Neuronal stem cell (in vitro differentiated cells): Measurements from ENCODE around the gene THAP10.

ENCODE experiments used
- DNase-seq: peaks from one replicate; pipeline ENCODE4 v3.0.0-alpha.2; 2013; ENCODE audit warnings: low spot score
- H2AFZ ChIP-seq: one replicate; pipeline ENCODE4 v1.6.1; 2013; ENCODE audit warnings: mild to moderate bottlenecking, low read length, inconsistent platforms
- H2AK5ac ChIP-seq: 2 replicates; pipeline ENCODE4 v1.6.1; 2013; ENCODE audit warnings: low read depth, mild to moderate bottlenecking, inconsistent platforms, low read length, moderate library complexity, mixed read lengths
- H2BK120ac ChIP-seq: 2 replicates; pipeline ENCODE4 v1.6.1; 2013; ENCODE audit warnings: low read depth, mild to moderate bottlenecking, inconsistent platforms, low read length, moderate library complexity, mixed read lengths
- H2BK12ac ChIP-seq: one replicate; pipeline ENCODE4 v1.6.1; 2013; ENCODE audit warnings: low read length, inconsistent platforms
- H2BK15ac ChIP-seq: 2 replicates; pipeline ENCODE4 v1.6.1; 2013; ENCODE audit warnings: mild to moderate bottlenecking, low read length, inconsistent platforms, mixed read lengths
- H2BK5ac ChIP-seq: one replicate; pipeline ENCODE4 v1.6.1; 2013; ENCODE audit warnings: inconsistent platforms, mild to moderate bottlenecking, low read length, moderate library complexity
- H3K14ac ChIP-seq: one replicate; pipeline ENCODE4 v1.6.1; 2013; ENCODE audit warnings: low read length, inconsistent platforms
- H3K18ac ChIP-seq: 2 replicates; pipeline ENCODE4 v1.6.1; 2013; ENCODE audit warnings: low read length, inconsistent platforms
- H3K23ac ChIP-seq: 2 replicates; pipeline ENCODE4 v1.6.1; 2013; ENCODE audit warnings: low read depth, mild to moderate bottlenecking, mixed read lengths, low read length, inconsistent platforms; ENCODE audit not compliant: poor library complexity
- H3K27ac ChIP-seq: replicated peaks from 3 replicates; pipeline ENCODE4 v1.5.1; 2013; ENCODE audit warnings: low read length, inconsistent platforms
- H3K27me3 ChIP-seq, 3 experiments: 2 replicates each; pipeline ENCODE4 v1.6.1; 2013; ENCODE audit warnings: low read length in 3 of 3, mild to moderate bottlenecking in 2 of 3, inconsistent platforms in 1 of 3, low read depth in 1 of 3, mixed read lengths in 1 of 3, moderate library complexity in 1 of 3; ENCODE audit not compliant: control insufficient read depth in 3 of 3, insufficient read depth in 3 of 3
- H3K36me3 ChIP-seq, 2 donors: replicated peaks in 1 of 2; 2 replicates each; pipeline ENCODE4 v1.6.1; 2013; ENCODE audit warnings: low read length in 2 of 2; ENCODE audit not compliant: control insufficient read depth in 2 of 2, insufficient read depth in 2 of 2
- H3K4ac ChIP-seq: 2 replicates; pipeline ENCODE4 v1.6.1; 2013; ENCODE audit warnings: inconsistent platforms, mild to moderate bottlenecking, low read length, moderate library complexity
- H3K4me1 ChIP-seq, 2 donors: 1 replicate in 1 of 2; 2 replicates in 1 of 2; pipeline ENCODE4 v1.6.1; 2013; ENCODE audit warnings: low read length in 2 of 2, low read depth in 1 of 2; ENCODE audit not compliant: control insufficient read depth in 2 of 2, insufficient read depth in 1 of 2
- H3K4me2 ChIP-seq: one replicate; pipeline ENCODE4 v1.6.1; 2013; ENCODE audit warnings: mild to moderate bottlenecking, low read length, inconsistent platforms; ENCODE audit not compliant: insufficient read depth, poor library complexity, severe bottlenecking
- H3K4me3 ChIP-seq, 2 donors: 2 replicates each; pipeline ENCODE4 v1.5.1; 2013; ENCODE audit warnings: low read length in 2 of 2, mild to moderate bottlenecking in 2 of 2, inconsistent platforms in 1 of 2, moderate library complexity in 1 of 2
- H3K79me1 ChIP-seq: one replicate; pipeline ENCODE4 v1.6.1; 2013; ENCODE audit warnings: low read depth, mild to moderate bottlenecking, inconsistent platforms, low read length, moderate library complexity
- H3K9ac ChIP-seq: one replicate; pipeline ENCODE4 v1.6.1; 2013; ENCODE audit warnings: mild to moderate bottlenecking, low read depth, low read length, inconsistent platforms; ENCODE audit not compliant: poor library complexity
- H3K9me3 ChIP-seq, 2 donors: replicated peaks in 1 of 2; 2 replicates each; pipeline versions ENCODE3 to v1.6.1; 2013; ENCODE audit warnings: low read length in 2 of 2, mild to moderate bottlenecking in 2 of 2, inconsistent platforms in 1 of 2, low read depth in 1 of 2, mixed read lengths in 1 of 2, moderate library complexity in 1 of 2; ENCODE audit not compliant: control insufficient read depth in 2 of 2, insufficient read depth in 1 of 2
- H4K8ac ChIP-seq: one replicate; pipeline ENCODE4 v1.6.1; 2013; ENCODE audit warnings: low read depth, mild to moderate bottlenecking, inconsistent platforms, low read length, moderate library complexity
- H4K91ac ChIP-seq: one replicate; pipeline ENCODE4 v1.6.1; 2013; ENCODE audit warnings: low read length, low read depth, mild to moderate bottlenecking, inconsistent platforms; ENCODE audit not compliant: poor library complexity
- WGBS, 2 donors: extraction: QIAGEN DNeasy Blood & Tissue Kit; methylation state at CpG; one replicate each; pipeline ENCODE4 v1.1.7; 2013; ENCODE audit warnings: missing lambda C conversion rate in 2 of 2, mixed read lengths in 1 of 2; ENCODE audit not compliant: insufficient read length in 2 of 2, insufficient replicate concordance in 1 of 2; ENCODE audit errors: extremely low coverage in 2 of 2; 5-methylcytosine and 5-hydroxymethylcytosine counted together

The THAP10 gene

GRCh38 chr15:70853973-70854665 is 38.1 kb downstream of the THAP10 start, which contains the start of gene LARP6:
LARP6 (minus strand) TSS chr15:70854157; CDS start chr15:70854088, 69 bp downstream.
- H3K4me1 ChIP-seq: peaks cover 0 to 2% of the 10 kb centered on the region in 2 donors

GRCh38 chr15:70853318-70853972 is 38.8 kb downstream of the THAP10 start:
- Histone ChIP-seq H2AK5ac (no peak overlapping the region), H2BK120ac (no peak overlapping the region), H3K9me3 (no peaks in the 10 kb centered on the region), H2BK15ac (peak overlapping the region; percentile 61), H2BK12ac (no peak overlapping the region), H4K91ac (no peak overlapping the region), H3K4me2 (peak overlapping the region; percentile 78), H3K23ac (peak overlapping the region; percentile 90), H2AFZ (peak overlapping the region; percentile 98), H3K27ac (peak overlapping the region; percentile 21), H3K14ac (peak overlapping the region; percentile 77), H3K4me1 (peaks cover 0 to 2% of the 10 kb centered on the region in 2 donors), H2BK5ac (no peak overlapping the region), H3K36me3 (peaks cover 0 to 18% of the 10 kb centered on the region in 2 donors), H3K9ac (peak overlapping the region; percentile 92), H3K18ac (peak overlapping the region; percentile 97), H3K27me3 (peaks cover 0 to 19% (median 0%) of the 10 kb centered on the region in 3 experiments), H3K4ac (no peak overlapping the region), H3K4me3 (peak overlapping the region; percentile 76 to 98), H4K8ac (no peak overlapping the region), H3K79me1 (no peaks in the 10 kb centered on the region)
- DNase-seq: peak; percentile 39
- no CpG with 5 or more reads among the region's 54 CpGs for WGBS, 2 donors

More at GRCh38 chr15:70853973-70854665, 38.1 kb downstream of the THAP10 start, which contains the start of gene LARP6:
- Histone ChIP-seq H2AFZ (peak within 1 kb of the TSS; percentile 98), H3K27ac (peak within 1 kb of the TSS; percentile 21), H2BK5ac (no peak within 1 kb of the TSS), H3K23ac (peak within 1 kb of the TSS; percentile 90), H2BK15ac (peak within 1 kb of the TSS; percentile 61), H3K79me1 (no peaks in the 10 kb centered on the region), H2BK120ac (no peak within 1 kb of the TSS), H3K4me2 (peak within 1 kb of the TSS; percentile 88), H3K18ac (peak within 1 kb of the TSS; percentile 97), H2BK12ac (no peak within 1 kb of the TSS), H3K9ac (peak within 1 kb of the TSS; percentile 92), H4K8ac (no peak within 1 kb of the TSS), H3K27me3 (peaks cover 0 to 19% (median 0%) of the 10 kb centered on the region in 3 experiments), H3K4ac (no peak within 1 kb of the TSS), H3K9me3 (no peaks in the 10 kb centered on the region), H4K91ac (no peak within 1 kb of the TSS), H3K14ac (peak within 1 kb of the TSS; percentile 77), H3K4me3 (peak within 1 kb of the TSS; percentile 76 to 98), H3K36me3 (peaks cover 0 to 18% of the 10 kb centered on the region in 2 donors), H2AK5ac (no peak within 1 kb of the TSS)
- peak; percentile 63 for DNase-seq
- no CpG with 5 or more reads among the region's 78 CpGs for WGBS, 2 donors

- Histone ChIP-seq H3K23ac (peak overlapping the region; percentile 52), H3K9me3 (no peaks in the 10 kb centered on the region), H3K9ac (peak overlapping the region; percentile 92), H3K4me2 (peak overlapping the region; percentile 78), H3K14ac (no peak overlapping the region), H3K27ac (no peak overlapping the region), H3K27me3 (peaks cover 0 to 19% (median 0%) of the 10 kb centered on the region in 3 experiments), H2BK5ac (no peak overlapping the region), H2AK5ac (no peak overlapping the region), H2BK15ac (no peak overlapping the region), H3K36me3 (peaks cover 0 to 18% of the 10 kb centered on the region in 2 donors), H2BK120ac (no peak overlapping the region), H3K4ac (no peak overlapping the region), H2BK12ac (no peak overlapping the region), H2AFZ (peak overlapping the region; percentile 98), H4K91ac (no peak overlapping the region), H3K4me1 (peaks cover 0 to 2% of the 10 kb centered on the region in 2 donors), H3K18ac (no peak overlapping the region), H3K79me1 (no peaks in the 10 kb centered on the region), H3K4me3 (peak overlapping the region; percentile 76 to 98), H4K8ac (no peak overlapping the region)
- WGBS, 2 donors: no CpG with 5 or more reads among the region's 11 CpGs
- no peak for DNase-seq
These were observed 39.5 kb downstream of the THAP10 start for GRCh38 chr15:70852501-70853317.
